Activated CD8-positive, alpha-beta memory T cell treated with anti-CD3 and anti-CD28 coated beads, Interleukin-2, amount 10 ng/mL, durations not matched to agents 7 days and 5 days (primary cell): ENCODE results near the gene EFL1. TPM values are rescaled to one million over a fixed set of nuclear protein-coding genes. Genes with fewer than 3 reads are reported as not detected.

Experiments used
- ATAC-seq: fragments of 150-1000 bp; cut with Tn5 transposase; one replicate; pipeline ENCODE4 v1.10.0; 2021; ENCODE audit warnings: moderate library complexity
- CTCF ChIA-PET: fragments of 350-600 bp; sonication (Branson Sonifier 250); formaldehyde crosslinking; loops from one replicate; lab custom pipeline; 2021; ENCODE audit warnings: antibody characterized with exemption; lab: Charles Lee
- DNase-seq: peaks from one replicate; pipeline ENCODE4 v3.0.0-alpha.2; 2020
- H3K27ac Mint-ChIP-seq: one replicate; pipeline ENCODE4 v1.8.0; 2021; ENCODE audit warnings: mild to moderate bottlenecking, mixed read lengths
- H3K27me3 Mint-ChIP-seq: one replicate; pipeline ENCODE4 v1.8.0; 2021; ENCODE audit warnings: mixed read lengths
- H3K36me3 Mint-ChIP-seq: one replicate; pipeline ENCODE4 v1.8.0; 2021; ENCODE audit warnings: mild to moderate bottlenecking, mixed read lengths
- H3K4me1 Mint-ChIP-seq: one replicate; pipeline ENCODE4 v1.8.0; 2021; ENCODE audit warnings: mixed read lengths
- H3K4me3 Mint-ChIP-seq: one replicate; pipeline ENCODE4 v1.8.0; 2021; ENCODE audit warnings: mild to moderate bottlenecking, moderate library complexity, mixed read lengths
- H3K9me3 Mint-ChIP-seq: one replicate; pipeline ENCODE4 v1.8.0; 2022; ENCODE audit warnings: low read depth, mixed read lengths
- total RNA-seq, 2 experiments: library from RNA; stranded (reverse); gene quantifications; one replicate each; pipeline ENCODE4 v1.2.3, GENCODE V29; 2021

The EFL1 gene
- total RNA-seq, 2 experiments from 2014 or later = 27.2 to 29.4 TPM

GRCh38 chr15:82113106-82113715 lies 149.3 kb downstream of the EFL1 start:
- H3K27ac Mint-ChIP-seq = no peak overlapping the region
- H3K27me3 Mint-ChIP-seq = no peaks in the 10 kb centered on the region
- no peak overlapping the region for H3K4me3 Mint-ChIP-seq
- H3K36me3 Mint-ChIP-seq = no peaks in the 10 kb centered on the region
- no peak for DNase-seq
- CTCF ChIA-PET = interaction anchor here (0.7 kb wide), 1 partner anchor 13 kb away, joined by 3 read pairs; no protein-coding TSS in a partner anchor
- ATAC-seq = no peak
- H3K4me1 Mint-ChIP-seq = no peaks in the 10 kb centered on the region
- no peaks in the 10 kb centered on the region for H3K9me3 Mint-ChIP-seq

GRCh38 chr15:82111918-82112317 lies 150.6 kb downstream of the EFL1 start:
- Mint-ChIP-seq H3K4me3 (no peak overlapping the region), H3K27me3 (no peaks in the 10 kb centered on the region), H3K36me3 (no peaks in the 10 kb centered on the region), H3K4me1 (no peaks in the 10 kb centered on the region), H3K27ac (no peak overlapping the region), H3K9me3 (no peaks in the 10 kb centered on the region)
- DNase-seq = no peak
- no peak for ATAC-seq
- CTCF ChIA-PET = interaction anchor here (0.7 kb wide), 1 partner anchor 73 kb away, joined by 3 read pairs; no protein-coding TSS in a partner anchor

GRCh38 chr15:82110144-82110543 lies 152.4 kb downstream of the EFL1 start:
- Mint-ChIP-seq H3K27ac (no peak overlapping the region), H3K27me3 (no peaks in the 10 kb centered on the region), H3K4me3 (no peak overlapping the region), H3K9me3 (no peaks in the 10 kb centered on the region), H3K4me1 (no peaks in the 10 kb centered on the region), H3K36me3 (no peaks in the 10 kb centered on the region)
- ATAC-seq (no peak), DNase-seq (no peak)
- CTCF ChIA-PET = interaction anchor here (1.1 to 2.3 kb wide), 2 partner anchors 13 to 82 kb away, joined by 3 to 7 read pairs; no protein-coding TSS in a partner anchor

GRCh38 chr15:82108489-82109078 lies 153.9 kb downstream of the EFL1 start:
- no peak overlapping the region for H3K4me3 Mint-ChIP-seq
- no peaks in the 10 kb centered on the region for H3K4me1 Mint-ChIP-seq
- no peaks in the 10 kb centered on the region for H3K36me3 Mint-ChIP-seq
- H3K27me3 Mint-ChIP-seq = no peaks in the 10 kb centered on the region
- ATAC-seq (peak; percentile 95), DNase-seq (peak; percentile 79)
- H3K9me3 Mint-ChIP-seq = no peaks in the 10 kb centered on the region
- no peak overlapping the region for H3K27ac Mint-ChIP-seq
- CTCF ChIA-PET = interaction anchor here (0.6 to 2.3 kb wide), 15 partner anchors 11 to 617 kb away, joined by 3 to 7 read pairs (median 4); partner anchors contain the start of gene MEX3B

GRCh38 chr15:82106679-82107078 lies 155.9 kb downstream of the EFL1 start:
- H3K4me1 Mint-ChIP-seq = no peaks in the 10 kb centered on the region
- no peak overlapping the region for H3K27ac Mint-ChIP-seq
- H3K36me3 Mint-ChIP-seq = no peaks in the 10 kb centered on the region
- no peak for DNase-seq
- H3K4me3 Mint-ChIP-seq = no peak overlapping the region
- no peak for ATAC-seq
- no peaks in the 10 kb centered on the region for H3K9me3 Mint-ChIP-seq
- peaks cover 5% of the 10 kb centered on the region for H3K27me3 Mint-ChIP-seq
- CTCF ChIA-PET = interaction anchor here (1.2 kb wide), 1 partner anchor 90 kb away, joined by 3 read pairs; no protein-coding TSS in a partner anchor

- ATAC-seq = no peak
Observed at GRCh38 chr15:82105451-82106215, 156.9 kb downstream of the EFL1 start.

GRCh38 chr15:82103468-82103867 lies 159.1 kb downstream of the EFL1 start:
- CTCF ChIA-PET = no interaction called here
- peaks cover 8% of the 10 kb centered on the region for H3K27me3 Mint-ChIP-seq
- no peaks in the 10 kb centered on the region for H3K9me3 Mint-ChIP-seq
- H3K36me3 Mint-ChIP-seq = no peaks in the 10 kb centered on the region
- DNase-seq = no peak
- no peaks in the 10 kb centered on the region for H3K4me1 Mint-ChIP-seq
- no peak overlapping the region for H3K4me3 Mint-ChIP-seq
- H3K27ac Mint-ChIP-seq = no peak overlapping the region
- no peak for ATAC-seq

More at GRCh38 chr15:82105451-82106215, 156.9 kb downstream of the EFL1 start:
- Mint-ChIP-seq H3K27me3 (peaks cover 5% of the 10 kb centered on the region), H3K4me3 (no peak overlapping the region), H3K36me3 (no peaks in the 10 kb centered on the region), H3K27ac (no peak overlapping the region), H3K4me1 (no peaks in the 10 kb centered on the region), H3K9me3 (no peaks in the 10 kb centered on the region)
- no peak for DNase-seq
- CTCF ChIA-PET = interaction anchor here (1.8 kb wide), 1 partner anchor 92 kb away, joined by 5 read pairs; no protein-coding TSS in a partner anchor

GRCh38 chr15:82100111-82100929 lies 162.2 kb downstream of the EFL1 start:
- Mint-ChIP-seq H3K4me3 (no peak overlapping the region), H3K36me3 (no peaks in the 10 kb centered on the region), H3K9me3 (no peaks in the 10 kb centered on the region)

GRCh38 chr15:82098674-82099073 lies 163.9 kb downstream of the EFL1 start:
- peaks cover 10% of the 10 kb centered on the region for H3K27me3 Mint-ChIP-seq
- H3K36me3 Mint-ChIP-seq = no peaks in the 10 kb centered on the region

More at GRCh38 chr15:82100111-82100929, 162.2 kb downstream of the EFL1 start:
- no peak overlapping the region for H3K27ac Mint-ChIP-seq
- DNase-seq (no peak), ATAC-seq (no peak)
- CTCF ChIA-PET = no interaction called here
- peaks cover 10% of the 10 kb centered on the region for H3K27me3 Mint-ChIP-seq
- no peaks in the 10 kb centered on the region for H3K4me1 Mint-ChIP-seq

GRCh38 chr15:82095803-82096202 lies 166.7 kb downstream of the EFL1 start:
- no peaks in the 10 kb centered on the region for H3K4me1 Mint-ChIP-seq
- no peaks in the 10 kb centered on the region for H3K9me3 Mint-ChIP-seq
- CTCF ChIA-PET = no interaction called here

More at GRCh38 chr15:82098674-82099073, 163.9 kb downstream of the EFL1 start:
- H3K4me3 Mint-ChIP-seq = no peak overlapping the region
- H3K4me1 Mint-ChIP-seq = no peaks in the 10 kb centered on the region
- H3K9me3 Mint-ChIP-seq = no peaks in the 10 kb centered on the region
- ATAC-seq (no peak), DNase-seq (no peak)
- H3K27ac Mint-ChIP-seq = no peak overlapping the region
- CTCF ChIA-PET = no interaction called here

GRCh38 chr15:82093774-82094211 lies 168.7 kb downstream of the EFL1 start:
- Mint-ChIP-seq H3K36me3 (no peaks in the 10 kb centered on the region), H3K4me1 (no peaks in the 10 kb centered on the region), H3K27me3 (peaks cover 2% of the 10 kb centered on the region), H3K9me3 (no peaks in the 10 kb centered on the region), H3K27ac (no peak overlapping the region), H3K4me3 (no peak overlapping the region)
- DNase-seq (no peak), ATAC-seq (no peak)
- CTCF ChIA-PET = no interaction called here

More at GRCh38 chr15:82095803-82096202, 166.7 kb downstream of the EFL1 start:
- no peak overlapping the region for H3K27ac Mint-ChIP-seq
- DNase-seq (no peak), ATAC-seq (no peak)
- no peaks in the 10 kb centered on the region for H3K36me3 Mint-ChIP-seq
- H3K27me3 Mint-ChIP-seq = peaks cover 5% of the 10 kb centered on the region
- no peak overlapping the region for H3K4me3 Mint-ChIP-seq

- Mint-ChIP-seq H3K36me3 (no peaks in the 10 kb centered on the region), H3K4me3 (no peak overlapping the region), H3K4me1 (no peaks in the 10 kb centered on the region), H3K9me3 (no peaks in the 10 kb centered on the region), H3K27ac (no peak overlapping the region), H3K27me3 (peaks cover 2% of the 10 kb centered on the region)
- no peak for DNase-seq
- ATAC-seq = no peak
- CTCF ChIA-PET = no interaction called here
Observed at GRCh38 chr15:82093325-82093724, 169.2 kb downstream of the EFL1 start.
